HG03139 (cell line): ENCODE data around the gene ECHS1.

Experiments used
- ATAC-seq: cut with Tn5 transposase; IDR thresholded peaks from one replicate; pipeline ENCODE4 v1.9.1; 2021; ENCODE audit not compliant: unreplicated experiment

The ECHS1 gene

DNA sequence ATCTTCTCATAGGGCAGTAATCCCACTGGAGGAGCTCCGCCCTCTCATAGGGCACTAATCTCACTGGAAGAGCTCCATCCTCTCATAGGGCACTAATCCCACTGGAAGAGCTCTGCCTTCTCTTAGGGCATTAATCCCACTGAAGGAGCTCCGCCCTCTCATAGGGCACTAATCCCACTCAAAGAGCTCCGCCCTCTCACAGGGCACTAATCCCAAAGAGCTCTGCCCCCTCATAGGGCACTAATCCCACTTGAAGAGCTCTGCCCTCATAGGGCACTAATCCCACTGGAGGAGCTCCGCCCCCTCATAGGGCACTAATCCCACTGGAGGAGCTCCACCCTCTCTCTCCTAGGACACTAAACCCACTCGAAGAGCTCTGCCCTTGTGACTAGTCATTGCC lies 11.9 kb downstream of the ECHS1 start:
- no peak for ATAC-seq

DNA sequence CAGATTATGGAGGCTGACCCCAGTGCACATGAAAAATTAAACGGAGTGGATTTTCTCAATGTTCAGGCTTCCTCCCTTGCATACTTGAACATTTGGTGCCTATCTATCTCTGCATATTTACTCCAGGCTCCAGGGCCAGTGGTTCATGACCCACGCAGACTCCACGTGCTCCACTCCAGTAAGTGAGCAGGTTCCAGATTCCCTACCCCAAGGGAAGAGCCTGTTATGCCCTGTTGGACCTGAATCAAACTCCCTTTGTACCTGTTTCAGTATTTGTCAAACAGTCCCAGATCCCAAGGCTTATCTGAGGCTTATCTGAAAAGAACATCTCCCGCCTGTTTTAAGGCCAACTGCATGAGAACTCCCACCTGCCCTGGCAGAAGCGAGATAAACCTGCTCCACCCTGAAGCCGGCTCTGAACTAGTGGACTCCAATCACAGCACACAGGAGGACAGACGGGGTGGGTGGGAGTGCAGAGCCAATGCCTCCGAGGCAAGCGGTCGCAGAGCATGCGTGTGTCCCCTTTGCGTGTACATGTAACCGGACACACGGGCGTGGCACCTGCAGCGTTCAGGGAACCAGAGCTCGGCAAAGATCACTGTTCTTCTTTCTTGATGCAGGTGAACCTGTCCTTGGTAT lies 13.1 kb downstream of the ECHS1 start:
- ATAC-seq: no peak

DNA sequence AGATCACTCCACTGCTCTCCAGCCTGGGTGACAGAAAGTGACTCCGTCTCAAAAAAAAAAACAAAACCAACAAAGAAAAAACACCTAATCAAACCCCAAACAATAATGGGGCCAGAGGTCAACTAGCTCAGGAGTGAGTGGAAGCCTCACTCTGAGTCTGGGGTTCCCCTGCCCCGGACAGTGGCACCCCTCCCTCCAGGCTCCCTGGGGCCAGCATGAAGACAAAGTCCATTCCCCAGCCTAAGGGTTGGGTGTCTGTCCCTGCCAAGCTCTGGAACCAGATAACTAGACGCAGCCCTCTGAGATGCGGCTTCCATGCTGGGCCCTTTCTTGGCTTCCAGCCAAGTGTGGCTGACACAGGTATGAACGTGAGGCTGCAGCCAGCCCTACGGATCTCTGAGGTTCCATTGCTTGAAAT lies 13.6 kb downstream of the ECHS1 start:
- ATAC-seq: no peak

DNA sequence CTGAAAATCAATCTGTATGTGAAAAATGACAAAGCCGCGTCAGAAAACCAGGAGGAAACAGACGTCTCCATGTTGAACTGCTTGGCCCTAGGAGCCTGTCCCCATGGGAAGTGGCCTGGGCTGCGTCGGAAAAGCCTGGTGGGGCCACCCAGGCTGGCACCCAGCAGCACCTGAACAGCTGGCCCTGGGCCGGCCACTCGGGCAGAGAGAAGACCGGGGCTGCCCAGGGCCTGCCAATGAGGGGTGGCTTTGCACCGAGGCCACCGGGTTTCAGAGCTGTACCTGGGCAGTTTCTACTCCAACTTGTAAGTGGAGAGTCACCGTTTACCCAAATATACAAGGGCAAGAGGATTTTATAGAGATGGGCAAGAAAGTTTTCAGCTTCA lies 14.2 kb downstream of the ECHS1 start:
- ATAC-seq: no peak

DNA sequence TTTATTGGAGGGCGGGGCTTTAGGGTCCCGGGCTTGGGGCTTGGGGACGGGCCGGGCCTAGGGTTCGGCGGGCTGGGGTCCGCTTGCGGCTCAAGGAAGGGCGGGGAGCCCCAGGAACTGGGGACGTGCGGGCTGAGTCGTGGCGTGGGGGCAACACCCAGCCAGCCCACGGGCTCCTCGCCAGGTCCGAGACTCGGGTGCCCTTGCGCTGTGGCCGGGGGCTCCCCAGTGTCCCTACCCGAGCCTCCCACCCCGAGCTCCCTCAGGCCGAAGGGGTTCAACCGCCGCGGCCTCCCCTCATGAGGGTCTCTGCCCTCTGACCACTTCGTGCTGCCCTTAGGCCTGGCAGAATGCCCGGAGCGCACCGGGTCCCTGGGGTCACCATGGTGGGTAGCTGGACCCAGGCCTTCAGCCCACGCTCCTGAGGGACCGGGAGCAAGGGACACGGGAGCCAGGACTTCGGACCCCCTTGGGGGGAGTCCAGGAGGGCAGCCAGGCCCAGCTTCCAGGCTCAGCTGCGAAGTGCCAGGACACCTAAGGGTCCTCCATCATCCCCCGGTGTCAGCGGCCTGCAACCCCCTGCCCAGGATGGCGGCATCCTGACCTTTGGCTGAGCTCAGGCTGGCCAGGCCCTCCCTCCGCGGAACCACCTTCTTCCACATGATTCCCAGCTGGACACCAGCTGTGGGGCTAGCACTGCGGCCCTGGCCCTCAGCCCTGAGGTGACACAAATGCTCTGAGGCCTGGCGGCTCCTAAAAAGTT lies 14.8 kb downstream of the ECHS1 start:
- no peak for ATAC-seq

DNA sequence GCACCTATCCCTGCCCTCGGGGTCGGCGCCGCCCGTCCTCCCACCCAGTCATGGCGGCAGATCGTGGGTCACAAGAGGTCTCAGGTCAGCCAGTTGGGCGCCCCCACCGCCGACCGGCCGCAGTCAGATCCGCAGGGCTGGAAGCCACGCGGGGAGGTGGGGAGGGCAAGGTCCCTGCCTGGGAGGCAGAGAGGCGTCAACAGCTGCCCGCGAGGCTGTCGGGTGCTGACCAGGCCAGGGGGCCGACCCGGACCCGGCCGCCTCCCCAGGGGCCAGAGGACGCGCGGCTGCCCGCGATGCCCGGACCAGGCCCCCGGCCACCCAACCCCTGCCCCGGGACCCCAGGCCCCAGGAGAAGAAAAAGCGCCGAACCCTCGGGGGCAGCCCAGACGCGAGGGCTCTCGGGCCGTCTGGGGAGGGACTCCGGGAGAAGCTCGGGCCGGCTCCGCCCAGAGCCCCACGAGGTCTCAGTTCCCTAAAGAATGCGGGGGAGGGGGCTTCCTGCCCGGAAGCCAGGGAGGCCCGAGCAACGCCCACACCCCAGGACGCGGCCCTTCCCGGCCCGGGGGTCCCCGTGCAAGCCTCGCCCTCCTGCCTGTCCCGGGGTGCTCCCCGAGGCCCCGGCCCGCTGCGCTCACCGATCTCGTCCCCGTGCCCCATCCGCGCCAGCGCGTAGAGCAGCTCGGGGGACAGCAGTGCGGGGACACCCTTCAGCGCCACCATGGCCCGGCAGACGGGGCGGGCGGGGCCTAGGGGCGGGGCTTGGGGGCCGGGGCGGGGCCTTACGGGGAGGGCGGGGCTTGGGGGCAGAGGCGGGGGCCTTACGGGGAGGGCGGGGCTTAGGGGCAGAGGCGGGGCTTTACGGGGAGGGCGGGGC lies 15.6 kb downstream of the ECHS1 start, which contains the start of gene FUOM:
Gene FUOM (minus strand): TSS at position 735 of the 877 bp plus-strand sequence. CDS start 12 bp downstream, at position 723.
- peak; percentile 70 for ATAC-seq

DNA sequence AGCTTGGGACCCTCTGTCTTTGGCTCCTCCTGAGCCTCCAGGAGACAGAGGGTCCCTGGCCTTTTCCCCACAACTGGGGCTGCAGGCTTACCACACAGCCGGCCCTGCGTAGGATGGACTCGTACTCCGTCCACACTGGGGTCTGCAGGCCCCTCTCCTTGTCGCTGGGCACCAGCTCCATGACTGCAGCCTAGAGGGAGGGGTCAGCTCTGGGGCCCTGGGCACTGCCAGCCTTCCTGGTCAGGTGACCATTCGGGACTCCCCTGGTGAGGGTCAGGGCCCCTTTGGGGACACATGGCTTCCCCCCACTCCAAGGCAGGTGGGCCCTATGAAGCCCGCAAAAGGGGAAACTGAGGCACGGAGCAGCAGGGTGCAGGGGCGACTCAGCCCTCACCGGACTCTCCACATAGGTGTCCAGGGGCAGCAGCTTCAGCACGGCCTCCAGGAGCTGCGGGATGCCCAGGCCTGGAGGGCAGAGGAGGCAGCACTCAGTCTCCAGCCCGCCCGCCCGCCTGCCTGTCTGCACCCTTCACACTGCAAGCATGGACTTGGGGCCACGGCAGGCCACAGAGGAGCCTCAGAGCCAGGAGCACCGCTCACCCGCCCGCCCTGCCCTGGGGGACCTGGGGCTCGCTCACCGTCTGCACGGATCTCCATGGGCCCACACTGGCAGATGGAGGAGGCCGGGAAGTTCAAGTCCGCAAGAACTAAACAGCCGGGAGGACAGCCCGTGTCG lies 16.4 kb downstream of the ECHS1 start:
- ATAC-seq: no peak

DNA sequence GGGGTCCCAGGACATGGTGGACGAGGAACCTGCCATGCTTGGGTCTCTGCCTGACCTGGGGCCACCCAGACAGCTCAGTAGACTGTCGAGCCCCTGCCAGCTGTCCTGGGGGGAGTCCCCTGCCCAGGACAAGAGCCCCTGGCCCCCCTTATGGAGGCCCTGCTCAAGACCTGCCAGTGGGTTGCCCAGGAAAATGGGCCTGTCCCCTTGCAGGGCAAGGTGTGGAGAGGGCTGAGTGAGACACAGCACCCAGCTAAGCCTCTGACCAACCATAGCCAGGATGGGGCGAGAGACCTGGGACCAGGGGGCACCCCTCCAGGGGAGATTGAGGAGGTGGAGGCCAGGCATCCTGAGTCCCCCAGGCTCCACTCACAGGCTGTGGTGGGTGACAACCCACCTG lies 17.2 kb downstream of the ECHS1 start:
- ATAC-seq: no peak

DNA sequence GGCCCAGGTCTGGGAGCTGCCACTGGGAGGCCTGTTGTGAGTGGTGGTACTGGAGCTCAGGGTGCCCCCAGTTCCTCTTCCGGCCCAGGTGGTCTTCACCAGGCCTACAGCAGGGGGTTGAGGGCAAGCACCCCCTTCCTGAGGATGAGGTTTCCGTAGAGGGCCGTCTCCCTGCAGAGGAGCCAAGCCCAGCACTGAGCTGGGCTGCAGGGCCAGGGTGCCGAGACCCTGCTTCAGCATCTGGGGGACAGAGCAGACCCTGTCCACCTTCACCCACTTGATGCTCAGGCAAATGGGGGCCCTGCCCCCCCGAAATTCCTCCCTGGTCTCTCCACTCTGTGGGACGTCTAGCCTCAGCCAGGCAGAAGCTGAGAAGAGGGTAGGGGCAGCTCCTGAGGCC lies 17.9 kb downstream of the ECHS1 start:
- ATAC-seq: no peak

DNA sequence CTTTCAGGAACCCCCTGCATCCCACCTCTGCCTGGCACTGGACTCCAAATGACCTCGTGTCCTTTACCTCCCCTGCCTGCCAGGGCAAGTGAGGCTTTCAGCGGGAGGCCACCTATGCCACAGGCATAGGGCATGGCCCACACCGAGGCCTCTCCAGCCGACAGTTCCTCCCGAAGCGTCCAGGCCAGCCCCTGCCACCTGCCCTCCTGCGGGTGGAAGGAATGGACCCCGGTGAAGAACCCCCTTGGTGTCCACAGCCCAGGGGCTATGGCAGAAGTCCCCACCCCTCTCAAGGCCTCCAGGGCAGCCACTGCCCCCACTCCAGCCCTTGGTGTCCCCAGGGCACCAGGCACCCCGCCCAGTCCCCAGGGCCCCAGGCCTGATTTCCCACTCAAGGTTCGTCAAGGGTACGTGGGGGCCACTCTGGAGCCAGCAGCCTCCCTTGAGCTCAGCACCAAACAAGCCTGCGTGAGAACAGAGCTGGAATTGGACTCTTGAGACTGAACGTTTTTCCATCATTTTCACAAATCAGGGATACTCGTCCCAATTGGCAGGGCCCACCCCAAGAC lies 18.4 kb downstream of the ECHS1 start:
- ATAC-seq: no peak

DNA sequence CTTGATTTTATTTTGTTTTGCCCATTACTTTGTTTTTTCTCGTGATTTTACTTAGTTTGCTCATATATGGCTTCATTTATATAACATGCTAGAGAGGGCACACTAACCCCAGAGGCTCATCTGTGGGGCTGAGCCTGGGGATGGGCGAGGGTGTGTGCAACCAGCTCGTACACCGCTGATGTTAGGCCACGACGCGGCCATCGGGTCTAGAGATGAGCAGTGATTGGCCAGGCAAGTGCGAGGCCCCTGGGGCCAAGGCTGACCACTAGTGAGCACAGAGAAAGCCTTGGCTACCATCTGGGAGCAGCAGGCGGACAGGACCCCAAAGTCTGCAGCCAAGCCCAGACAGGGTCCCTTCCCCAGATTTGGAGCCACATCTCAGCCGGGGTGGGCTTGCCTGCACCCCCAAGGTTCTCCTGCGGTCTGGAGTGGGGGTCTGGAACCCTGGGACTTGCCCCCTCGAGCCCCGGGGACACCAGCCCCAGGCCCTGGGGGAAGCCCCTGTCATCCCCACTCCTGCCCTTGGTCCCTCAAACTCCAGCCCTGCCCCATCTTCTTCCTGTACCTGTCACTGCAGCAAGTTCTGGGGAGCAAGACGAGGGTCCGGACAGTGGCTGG lies 19.1 kb downstream of the ECHS1 start:
- no peak for ATAC-seq

DNA sequence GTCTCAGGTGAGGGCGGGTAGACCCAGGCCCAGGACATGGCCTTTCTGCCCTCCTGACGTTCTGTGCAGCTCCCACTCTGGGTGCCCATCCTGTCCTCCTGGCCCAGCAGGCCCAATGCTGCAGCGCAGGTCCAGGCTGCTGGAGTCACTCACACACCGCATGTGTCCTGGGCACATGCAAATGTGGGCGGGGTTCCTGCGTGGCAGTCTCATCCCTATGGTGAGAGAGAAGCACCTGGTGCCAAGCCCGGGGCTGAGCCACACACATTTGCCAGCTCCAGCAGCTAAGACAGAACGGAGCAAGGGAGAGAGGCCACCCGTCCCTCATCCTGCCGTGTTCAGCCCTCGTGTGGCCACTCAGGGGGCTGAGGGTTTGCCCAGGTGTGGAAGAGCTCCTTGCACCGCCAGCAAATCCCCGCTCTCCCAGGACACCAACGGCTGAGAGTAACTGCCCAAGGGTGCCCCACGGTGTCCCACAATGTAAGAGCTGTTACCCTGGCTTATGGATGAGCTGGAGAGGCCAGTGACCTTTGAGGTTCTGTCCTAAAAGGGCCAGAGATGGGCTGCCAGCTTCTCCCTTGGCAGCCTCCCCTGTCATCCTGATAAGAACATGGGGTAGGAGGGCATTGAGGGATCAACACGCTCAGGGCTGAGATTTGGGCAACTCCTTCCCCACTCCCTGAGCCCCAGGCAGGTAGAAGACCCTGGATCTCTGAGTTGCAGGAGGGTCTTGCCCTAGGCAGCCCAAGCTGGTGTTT lies 19.8 kb downstream of the ECHS1 start:
- ATAC-seq: no peak

DNA sequence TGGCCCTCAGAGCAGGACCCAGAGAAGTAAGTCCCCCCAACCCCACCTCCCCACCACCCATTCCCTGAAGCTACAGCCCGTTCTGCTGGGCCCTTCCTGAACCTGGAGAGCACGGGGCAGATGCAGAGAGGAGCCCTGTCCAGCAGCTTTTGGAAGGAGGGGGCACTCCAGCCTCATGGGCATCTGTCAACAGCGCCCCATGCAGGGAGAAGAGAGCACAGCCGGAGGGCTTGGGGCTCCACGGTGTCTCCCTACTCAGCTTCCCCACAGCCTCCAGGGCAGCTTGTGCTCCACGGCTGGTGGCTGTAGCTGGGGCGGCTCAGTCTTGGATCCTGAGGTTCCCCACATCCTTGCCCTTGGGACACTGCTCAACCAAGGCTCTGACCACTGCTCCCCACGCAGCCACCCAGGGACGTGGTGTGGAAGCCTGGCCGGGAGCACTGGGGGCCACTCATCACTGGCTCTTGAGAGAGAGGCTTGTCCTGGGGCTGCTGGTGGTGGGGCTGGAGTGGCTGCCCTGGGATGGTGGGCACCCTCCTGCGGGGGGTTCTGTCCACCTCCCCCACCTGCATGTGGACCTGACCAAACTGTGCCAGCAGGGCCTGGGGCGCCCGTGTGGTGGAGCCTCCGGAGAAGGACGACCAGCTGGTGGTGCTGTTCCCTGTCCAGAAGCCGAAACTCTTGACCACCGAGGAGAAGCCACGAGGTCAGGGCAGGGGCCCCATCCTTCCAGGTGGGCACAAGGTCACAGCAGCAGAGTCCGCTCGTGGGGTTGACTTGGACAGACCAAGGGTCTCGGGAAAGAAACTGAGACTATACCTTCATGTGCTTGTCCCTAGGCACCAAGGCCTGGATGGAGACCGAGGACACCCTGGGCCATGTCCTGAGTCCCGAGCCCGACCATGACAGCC lies 21.5 kb downstream of the ECHS1 start:
- no peak for ATAC-seq

DNA sequence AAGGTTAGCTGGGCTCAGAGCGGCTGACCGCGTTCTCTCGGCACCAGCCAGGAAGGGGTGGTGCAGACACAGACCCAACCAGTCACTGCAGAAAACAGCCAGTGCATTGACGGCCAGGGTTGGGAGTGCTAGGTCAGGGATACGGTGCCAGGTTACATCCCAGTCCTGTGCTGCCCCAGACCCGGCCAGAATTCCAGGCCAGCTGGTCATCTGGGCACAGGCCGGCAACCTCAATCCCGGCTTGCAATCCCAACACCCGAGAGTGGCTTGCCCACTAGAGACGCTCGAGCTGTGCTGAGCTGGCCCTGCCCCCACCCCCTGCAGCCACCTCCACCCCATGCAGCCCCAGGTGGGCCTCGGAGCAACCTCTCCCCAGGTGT lies 22.2 kb downstream of the ECHS1 start:
- no peak for ATAC-seq

DNA sequence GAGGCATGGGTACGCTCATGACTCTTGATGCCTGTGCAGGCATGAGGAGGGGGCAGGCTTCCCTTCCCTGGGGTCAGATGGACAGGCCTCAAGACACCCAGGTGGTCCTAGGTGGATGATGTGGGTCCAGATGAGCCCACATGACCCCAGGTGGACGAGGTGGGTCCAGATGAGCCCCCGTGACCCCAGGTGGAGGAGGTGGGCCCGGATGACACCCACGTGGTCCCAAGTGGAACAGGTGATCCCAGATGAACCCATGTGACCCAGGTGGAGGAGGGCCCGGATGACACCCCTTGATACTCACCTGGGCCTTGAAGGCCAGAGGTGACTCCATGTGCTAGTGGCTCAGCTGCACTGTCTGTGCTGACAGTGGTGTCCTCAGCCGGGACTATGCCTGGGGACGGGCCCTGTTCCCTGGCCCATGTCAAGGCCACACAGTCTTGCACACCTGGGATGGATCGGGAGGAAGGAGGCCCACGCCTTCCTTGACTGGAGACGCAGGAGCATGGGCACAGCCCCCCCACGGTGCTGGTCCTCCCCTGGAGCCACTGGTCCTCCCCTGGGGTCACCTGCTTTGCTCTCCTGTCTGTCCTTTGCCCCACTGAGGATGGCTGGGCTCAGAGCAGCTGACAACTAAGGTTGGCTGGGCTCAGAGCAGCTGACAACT lies 22.7 kb downstream of the ECHS1 start:
- ATAC-seq: no peak

DNA sequence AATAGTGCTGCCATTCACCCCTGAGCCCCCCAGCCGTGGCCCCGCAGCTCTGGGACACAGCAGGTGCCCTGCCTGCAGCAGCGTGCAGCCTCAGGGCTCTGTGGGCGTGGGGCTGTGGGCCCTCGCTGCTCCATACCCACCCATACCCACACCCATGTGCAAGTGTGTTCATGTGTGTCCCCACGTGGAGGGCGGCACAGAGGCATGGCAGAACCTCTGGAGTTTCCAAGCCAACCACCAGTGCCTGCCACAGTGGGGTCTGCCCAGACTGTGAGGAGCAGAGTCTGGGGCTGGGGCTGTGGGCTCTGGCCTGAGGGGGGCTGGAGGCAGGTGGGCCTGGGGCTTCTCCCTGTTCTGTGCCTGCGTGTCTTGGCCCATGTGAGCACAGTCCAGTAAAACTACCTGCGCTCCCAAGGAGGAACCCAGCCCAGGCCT lies 23.6 kb downstream of the ECHS1 start:
- no peak for ATAC-seq

DNA sequence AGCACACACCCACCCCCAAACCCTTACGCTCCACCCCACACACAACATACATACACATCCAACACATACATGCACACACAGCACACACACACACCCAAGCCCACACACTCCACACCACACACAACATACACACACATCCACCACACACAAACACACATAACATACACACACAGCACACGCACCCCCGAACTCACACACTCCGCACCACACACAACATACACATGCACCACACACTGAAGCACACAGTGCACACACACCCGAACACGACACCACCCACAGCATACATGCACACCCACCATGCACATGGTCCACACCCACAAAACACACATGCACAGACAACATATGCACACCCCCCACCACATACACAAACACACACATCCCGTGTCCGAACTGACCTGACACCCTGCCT lies 24.0 kb downstream of the ECHS1 start:
- ATAC-seq: no peak
